CD4-positive, alpha-beta T cell treated with Interleukin-1 beta for 1 hour (primary cell): Measurements from ENCODE around the gene DAAM1.
A peak's percentile ranks its signal among the peaks of the same experiment; 100 is the strongest.

ENCODE experiments used
- DNase-seq, 2 donors: peaks; one replicate each; pipeline ENCODE4 v3.0.0-alpha.2; 2020 to 2022

DAAM1 gene

DNA sequence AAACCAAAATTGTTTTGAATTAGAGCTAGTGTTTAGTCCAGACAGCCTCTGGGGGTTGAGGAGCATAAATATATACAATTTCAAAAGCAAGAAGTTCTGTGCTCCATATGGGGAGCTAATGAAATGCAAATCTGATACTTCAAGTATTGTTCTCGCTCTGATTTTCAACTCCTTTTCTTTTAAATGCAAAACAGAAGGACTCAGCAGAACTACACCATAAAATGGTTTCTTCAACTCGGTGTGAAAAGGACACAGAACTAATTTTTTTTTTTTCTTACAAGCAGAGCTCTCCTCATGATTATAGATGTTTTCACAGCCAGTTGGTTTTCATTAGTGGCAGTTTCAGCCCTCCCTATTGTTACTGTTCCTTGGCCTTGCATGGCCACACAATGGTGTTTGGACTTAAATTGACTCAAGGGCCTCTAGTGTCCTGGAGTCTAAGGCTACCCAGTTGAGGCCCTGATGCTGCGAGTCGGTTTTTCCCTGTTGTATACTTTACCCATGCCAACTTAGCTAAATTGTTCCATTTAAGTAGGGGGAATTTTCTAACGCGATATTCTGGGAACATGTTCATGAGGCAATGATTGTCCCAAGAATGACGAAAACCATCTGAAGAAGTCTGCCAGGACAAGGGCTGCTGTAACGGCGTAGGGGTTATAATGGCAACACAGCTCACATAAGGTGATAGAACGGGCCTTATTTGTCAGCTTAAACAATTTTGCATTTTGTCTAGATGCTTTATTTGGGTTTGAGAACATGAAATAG, 156.4 kb downstream of the DAAM1 start:
- DNase-seq: no peak

DNA sequence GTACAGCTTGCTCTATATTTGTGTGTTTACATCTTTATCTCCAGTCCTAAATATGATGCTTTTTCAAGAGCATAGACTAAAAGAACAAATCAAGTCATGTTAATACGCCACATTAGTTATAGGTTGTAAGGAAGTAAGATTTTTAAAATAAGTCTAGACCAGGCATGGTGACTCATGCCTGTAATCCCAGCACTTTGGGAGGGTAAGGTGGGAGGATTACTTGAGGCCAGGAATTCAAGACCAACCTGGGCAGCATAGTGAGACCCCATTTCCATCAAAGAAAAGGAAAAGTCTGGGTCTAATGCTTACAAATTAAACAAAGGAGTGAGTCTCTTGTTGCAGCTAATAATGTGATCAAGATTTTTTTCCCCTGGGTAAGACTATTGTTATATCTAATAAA, 157.9 kb downstream of the DAAM1 start:
- no peak for DNase-seq

DNA sequence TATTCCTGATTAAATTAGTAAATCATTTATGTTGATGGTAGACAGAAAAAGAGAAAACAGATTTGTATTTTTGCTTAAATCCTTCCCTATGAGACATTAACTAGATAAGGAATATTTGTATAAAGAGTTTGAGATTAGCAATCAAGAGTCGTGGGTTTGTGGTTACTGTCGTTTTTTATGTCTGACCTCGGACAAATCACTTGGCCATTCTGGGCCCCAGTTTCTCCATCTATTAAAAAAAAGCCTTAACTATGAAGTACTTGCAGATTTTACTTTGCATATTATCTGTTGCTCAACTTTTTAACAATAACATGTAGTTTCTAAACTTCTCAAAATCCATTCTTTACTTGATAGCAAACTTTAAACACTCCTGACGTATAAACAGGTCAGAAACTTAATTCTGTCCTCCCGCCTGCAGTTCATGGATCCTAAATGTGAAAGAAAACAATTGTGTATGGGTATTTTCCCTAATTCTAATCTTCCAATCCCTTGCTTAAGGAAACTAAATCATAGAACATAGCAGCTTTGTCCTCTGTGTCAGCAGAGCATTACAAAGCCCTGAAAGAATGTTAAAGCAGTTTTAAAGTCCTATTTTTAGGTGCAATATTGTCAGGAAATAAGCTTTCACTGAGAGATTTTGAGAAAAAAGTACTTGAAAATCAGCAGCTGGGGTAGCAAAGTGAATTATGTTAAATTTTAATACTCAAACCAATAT, 158.5 kb downstream of the DAAM1 start:
- DNase-seq: no peak

DNA sequence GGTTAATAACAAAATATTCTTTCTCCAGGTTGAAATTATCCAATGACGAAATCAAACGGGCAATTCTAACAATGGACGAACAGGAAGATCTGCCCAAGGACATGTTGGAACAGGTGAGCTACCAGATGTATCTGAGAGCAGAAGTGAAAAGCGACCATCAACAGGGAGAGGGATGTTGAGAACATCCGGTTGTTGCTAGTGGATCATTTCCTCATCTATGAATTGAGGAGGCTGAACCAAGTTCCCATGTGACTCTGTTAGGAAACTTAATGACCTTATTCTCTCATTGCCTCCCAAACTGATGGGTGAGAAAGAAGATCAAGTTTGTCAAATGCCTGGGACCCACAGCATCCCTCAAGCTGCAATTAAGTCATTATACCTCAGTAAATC, 159.0 kb downstream of the DAAM1 start:
- DNase-seq: no peak

DNA sequence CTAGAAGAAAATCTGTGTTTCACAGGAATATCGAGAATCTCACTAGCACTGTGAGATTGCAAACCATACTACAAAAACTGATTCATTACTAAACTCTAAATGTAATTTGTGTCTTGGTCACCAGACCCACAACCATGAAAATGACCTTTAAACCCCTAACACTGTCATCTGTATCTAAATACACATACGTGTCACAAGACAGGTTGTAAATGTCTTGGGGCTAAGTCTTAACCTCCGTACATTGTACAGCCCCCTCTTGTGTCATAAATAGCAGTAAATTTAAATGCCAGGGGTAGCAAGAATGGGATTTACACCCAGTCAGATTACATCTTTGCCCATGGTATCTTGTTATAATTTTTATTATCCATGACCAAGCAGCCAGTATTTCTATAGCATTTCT, 159.4 kb downstream of the DAAM1 start:
- DNase-seq: no peak

DNA sequence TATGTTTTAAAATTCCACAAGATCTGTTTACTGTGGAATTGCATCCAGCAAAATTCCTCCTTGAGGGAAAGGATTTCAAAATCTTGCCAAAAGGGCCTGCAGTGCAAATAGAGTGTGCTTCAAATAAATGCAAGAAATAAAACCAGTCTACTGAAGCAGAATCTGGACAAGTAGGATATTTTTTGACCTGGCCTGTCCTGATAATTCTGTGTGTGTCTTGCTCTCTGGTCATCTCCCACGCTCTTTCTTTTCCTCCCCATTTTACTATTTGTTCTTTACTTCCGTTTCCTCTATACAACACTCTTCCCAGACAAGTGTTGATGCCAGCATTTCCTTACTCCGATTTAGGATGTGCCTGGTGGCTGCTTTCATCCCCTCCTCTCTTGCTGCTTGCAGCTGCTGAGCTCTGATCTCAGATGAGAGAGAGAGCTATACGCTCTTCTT, 160.8 kb downstream of the DAAM1 start:
- no peak for DNase-seq

DNA sequence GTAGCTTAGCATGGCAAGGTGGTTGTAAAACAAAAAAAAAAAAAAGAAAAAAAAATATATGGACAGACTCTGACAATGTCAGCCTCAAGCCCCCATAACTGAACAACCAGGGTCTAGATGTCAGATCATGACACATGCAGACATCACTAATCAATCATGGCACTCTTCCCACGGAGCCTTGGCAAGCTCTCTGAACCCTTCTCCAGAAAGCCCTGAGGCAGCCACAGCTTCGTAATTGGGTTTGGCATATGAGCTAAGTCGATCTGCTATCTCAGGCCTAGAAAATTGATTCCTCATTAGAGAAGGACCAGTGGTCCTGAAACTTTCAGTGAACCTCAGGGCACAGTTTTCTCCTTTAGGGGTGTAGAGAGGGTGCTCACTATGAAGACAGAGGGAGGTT, 164.5 kb downstream of the DAAM1 start:
- no peak for DNase-seq

DNA sequence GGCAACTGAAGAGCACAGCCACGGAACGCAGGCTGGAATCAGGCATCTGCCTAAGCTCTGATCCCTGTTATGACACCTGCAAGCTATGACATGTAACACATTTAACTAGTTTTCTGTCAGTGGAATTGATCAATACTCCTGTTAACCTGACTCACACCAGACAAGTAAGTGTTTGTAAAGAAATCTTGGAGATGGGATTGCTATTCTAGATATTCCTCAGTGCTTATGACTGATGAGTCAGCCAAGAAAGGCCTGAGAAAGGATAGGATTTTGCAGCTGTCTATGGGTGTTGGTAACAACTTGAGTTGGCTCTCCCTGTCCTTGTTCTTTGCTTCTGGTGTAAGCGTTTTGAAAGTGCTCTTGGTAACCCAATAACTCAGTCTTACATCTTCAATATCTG, 166.2 kb downstream of the DAAM1 start:
- no peak for DNase-seq

DNA sequence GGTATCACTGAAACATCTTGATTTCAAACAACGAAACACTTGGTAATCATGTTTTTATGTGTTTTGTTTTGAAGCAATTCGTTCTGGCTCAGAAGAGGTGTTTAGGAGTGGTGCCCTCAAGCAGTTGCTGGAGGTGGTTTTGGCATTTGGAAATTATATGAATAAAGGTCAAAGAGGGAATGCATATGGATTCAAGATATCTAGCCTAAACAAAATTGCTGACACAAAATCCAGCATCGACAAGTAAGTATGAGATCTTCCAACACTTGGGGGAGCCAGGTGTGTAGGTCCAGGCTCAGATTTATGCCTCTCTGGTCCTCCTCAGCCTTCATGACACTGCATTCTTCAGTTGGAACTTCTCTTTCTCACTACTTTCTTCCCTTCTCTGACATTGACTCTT, 166.6 kb downstream of the DAAM1 start:
- no peak for DNase-seq

DNA sequence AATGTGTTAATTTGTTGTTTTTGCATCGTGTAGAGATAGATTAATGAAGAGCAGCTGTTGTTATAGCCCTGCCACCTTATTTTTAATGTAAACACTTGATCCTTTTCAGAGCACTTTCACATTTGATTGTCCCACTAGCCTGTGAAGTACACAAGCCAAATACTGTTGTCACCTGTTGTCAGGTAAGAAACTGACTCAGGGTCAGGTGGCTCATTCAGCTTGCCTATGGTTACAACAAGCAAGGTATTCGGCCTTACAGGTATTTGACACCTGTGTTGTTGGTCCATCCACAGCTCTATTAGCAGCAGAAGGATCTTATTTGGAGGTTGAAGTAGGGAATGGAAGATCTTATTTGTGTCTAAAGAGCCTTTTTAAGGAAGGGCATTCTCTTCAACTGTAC, 167.8 kb downstream of the DAAM1 start:
- peak in 1 of 2 donors; percentile 1 for DNase-seq

DNA sequence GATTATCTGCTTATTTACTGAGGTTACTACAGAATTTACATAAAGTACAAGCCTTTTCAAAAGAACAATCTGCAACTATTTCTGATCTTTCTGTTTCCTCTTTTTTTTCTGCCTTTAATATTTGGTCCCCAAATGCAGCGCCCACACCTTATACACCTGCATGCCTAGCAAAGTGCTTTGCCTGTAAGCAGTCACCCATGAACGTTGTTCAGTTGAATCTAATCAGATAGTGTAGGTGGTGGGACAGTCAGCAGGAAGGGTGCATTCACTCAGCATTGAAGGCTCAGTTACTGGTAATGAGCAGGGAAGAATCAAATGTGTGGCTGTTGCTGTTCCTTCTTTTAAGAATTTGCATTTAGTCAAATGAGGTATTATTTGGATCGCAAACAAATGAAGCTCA, 168.3 kb downstream of the DAAM1 start:
- DNase-seq: peak in 1 of 2 donors; percentile 2

DNA sequence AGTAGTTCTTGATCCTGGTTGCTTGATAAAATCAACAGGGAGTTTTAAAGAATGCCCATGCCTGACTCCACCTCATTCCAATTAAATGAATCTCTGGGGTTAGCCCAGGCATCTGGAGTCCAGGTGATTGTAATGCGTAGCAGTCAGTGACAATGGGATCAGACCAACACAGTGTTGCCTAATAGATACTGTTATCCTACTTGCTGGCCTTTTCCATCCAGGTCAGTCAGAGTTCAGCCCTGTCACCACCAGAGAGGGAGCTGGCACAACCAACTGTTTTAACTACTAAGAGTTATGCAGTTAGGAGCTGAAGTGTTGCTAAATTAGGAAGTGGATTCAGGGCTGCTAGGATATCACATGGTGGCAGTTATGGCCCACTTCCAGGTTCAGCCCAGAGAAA, 169.6 kb downstream of the DAAM1 start:
- no peak for DNase-seq

DNA sequence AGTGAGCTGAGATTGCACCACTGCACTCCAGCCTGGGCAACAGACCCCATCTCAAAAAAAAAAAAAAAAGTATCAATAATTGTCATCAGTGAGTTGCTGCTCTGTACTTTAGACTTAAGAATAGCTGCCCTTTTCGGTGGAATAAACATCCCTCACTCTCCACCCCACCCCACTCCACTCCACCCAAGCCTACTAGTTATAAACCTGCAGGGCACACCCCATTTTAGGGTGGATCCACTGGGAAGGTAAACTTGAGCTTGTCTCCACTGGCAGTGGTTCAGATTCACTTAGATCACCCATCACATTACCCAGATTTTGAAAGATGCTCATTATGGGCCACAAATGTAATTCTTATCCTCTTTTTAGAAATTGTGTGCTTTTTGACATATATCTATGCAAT, 170.3 kb downstream of the DAAM1 start:
- DNase-seq: no peak

DNA sequence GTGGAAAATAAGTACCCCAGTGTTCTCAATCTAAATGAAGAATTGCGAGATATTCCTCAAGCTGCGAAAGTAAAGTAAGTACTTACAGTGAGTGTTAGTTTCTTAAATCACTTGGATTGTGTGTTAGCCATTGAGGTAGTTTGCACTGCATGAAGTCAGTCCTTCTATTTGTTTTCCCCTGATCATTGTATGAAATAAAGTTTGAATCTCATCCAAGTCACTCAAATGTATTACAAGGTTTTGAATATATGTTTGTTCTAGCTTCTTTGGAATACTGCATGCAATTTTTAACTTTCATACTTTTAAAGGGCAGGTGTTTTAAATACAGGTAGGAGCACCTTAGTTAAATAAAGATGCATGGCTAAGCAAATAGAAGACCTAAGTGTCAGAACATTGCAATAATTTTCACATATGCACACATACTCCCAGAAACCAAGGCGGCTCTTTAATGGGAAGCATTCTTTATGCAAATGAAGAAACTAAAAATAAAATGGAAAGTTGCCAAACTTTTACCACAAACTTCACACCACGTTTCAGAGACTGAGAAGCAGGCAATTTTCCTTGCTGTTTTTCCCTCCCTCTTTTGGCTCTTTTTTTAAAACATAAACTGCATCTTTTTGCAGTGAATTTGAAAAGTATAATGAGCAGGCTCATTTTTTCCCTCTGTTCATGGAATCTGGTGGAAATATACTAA, 171.1 kb downstream of the DAAM1 start:
- DNase-seq: no peak

DNA sequence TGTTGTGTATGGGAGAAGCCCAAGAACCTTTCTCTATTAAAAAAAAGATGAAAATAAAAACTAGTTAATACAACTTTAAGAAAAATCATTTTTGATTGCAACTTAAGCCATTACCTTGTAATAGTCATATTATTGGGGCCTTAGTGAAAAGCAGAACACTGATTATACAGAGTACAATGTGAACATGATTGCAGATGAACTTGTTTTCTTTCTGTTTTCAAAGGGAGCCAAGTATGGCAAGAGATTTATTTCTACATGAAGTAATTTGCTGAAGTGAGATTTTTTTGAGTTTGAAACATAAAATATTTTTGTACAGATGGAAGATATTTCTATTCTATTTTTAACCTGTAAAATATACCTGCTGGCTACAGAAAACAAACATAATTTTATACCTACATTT, 171.8 kb downstream of the DAAM1 start:
- DNase-seq: no peak

DNA sequence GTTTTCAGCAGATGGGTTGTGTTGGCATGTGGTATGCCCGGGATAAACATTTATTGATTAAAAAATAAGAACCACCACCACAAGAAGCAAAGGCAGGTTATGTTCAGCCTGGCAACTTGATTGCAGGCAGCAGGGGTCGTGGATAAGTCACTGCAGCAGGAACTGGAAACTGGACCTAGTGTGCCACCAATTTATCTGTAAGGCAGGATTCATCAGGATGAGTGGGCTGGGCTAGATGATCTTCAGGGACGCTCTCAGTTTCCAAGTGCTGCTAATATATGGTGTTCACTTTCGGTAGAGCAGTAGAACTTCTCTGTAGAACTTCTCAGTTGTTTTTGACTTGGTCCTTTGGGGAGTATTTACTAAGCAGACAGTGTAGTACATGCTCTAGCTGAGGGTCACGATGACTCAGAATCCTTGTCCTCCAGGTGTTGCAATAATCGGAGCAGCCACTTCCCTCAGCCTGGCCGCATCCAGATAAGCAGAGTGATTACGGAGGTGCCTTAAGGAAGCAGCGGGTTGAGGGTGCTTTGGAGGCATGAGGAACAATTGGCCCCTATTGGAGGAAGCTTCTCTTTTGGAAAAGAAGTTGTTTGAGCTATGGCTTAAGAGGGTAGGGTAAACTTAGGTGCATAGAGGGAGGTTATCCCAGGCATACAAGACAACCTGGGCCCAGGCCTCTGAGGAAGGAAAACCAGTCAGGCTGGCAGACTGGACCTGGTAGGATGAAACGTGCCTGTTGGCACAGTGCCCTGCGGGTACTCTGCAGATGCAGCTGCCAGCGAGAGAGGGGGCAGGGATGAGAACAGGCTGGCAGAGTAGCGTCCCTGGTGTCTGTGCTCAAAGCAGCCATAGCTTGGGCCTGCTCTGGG, 172.7 kb downstream of the DAAM1 start:
- peak in 1 of 2 donors; percentile 29 for DNase-seq

DNA sequence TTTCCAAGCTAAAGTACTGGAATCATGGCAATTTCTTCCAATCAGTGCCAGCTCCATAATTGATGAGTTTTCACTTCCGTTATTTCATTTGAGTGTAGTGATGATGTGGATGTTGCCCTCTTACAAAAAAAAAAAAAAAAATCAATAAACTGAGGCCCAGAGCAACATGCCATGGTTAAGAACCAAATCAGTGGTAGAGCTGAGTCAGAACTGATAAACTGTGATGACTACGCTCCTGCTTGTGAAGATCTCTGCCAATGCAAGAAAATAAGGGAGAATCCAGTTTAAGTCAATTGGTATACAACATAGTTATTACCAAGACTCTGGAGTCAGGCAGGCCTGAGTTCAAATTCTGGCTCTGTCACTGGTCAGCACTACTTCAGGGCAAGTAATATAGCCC, 174.0 kb downstream of the DAAM1 start:
- no peak for DNase-seq

DNA sequence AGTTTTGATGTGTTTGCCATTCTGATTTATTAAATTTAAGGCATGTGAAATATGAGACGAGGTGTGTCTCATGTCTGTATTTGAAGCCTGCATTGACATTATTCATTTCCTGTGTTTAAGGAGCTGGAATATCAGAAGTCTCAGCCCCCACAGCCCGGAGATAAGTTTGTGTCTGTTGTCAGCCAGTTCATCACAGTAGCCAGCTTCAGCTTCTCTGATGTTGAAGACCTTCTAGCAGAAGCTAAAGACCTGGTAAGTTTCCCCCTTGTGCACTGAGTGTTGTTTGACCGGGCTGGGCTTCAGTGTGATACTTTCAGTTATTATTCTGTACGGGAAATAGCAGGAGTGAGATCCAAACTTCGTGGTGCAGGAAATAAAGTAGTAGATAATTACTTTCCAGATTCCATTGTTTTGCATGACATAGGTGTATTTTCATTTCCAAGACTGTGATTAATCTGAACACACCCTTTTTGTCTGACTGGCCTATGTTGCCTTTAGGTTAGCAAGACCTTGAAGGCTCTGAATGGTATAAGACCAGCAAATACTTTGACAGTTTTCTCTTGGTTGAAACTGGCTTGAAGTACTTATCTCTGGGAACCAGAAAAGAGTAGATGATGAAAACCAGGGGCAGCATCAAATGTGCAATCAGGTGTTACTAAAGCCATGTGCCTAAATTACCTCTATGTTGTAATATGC, 175.2 kb downstream of the DAAM1 start:
- DNase-seq: no peak

DNA sequence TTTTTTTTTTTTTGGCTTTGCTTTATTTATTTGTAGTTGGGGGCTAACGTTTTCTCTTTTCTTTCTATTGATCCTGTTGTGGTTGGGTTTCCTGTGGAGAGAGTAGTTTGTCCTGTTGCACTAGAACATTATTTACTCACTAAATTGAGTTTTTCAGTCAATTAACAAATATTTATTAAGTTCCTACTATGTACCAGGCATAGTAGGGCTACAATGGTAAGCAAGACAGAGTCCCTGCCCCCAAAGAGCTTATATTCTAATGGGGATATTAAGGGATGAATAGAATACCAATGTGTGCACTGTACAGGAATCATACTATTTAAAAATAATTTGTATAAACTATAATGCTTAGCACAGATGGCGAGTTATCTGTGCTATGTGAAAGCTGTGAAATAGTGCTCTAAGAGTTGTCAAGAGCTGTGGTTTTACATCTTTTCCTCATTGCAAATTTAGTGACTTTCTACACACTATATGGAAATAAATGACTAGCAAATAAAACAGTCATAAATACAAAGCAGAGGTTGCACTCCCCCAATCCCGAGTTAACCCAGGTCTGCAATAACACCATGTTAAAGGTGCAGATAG, 181.8 kb downstream of the DAAM1 start:
- no peak for DNase-seq

DNA sequence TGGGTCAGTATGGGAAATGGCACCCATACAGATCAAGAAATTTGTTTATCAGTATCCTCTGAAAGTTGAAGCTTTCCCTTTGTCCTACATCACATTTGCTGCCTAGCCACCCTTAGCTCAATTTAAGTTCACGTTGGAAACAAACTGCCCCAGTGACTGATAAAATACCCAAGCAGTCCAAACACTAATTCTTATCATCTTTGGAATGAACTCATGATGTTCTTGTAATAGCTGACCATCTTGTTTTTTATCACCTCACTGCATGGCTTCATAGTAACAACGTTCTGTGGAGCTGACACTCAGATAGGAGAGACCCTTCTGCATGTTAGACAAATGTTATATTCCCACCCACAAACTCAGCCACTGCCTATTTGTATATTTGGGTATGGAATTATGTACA, 183.3 kb downstream of the DAAM1 start:
- DNase-seq: no peak

DNA sequence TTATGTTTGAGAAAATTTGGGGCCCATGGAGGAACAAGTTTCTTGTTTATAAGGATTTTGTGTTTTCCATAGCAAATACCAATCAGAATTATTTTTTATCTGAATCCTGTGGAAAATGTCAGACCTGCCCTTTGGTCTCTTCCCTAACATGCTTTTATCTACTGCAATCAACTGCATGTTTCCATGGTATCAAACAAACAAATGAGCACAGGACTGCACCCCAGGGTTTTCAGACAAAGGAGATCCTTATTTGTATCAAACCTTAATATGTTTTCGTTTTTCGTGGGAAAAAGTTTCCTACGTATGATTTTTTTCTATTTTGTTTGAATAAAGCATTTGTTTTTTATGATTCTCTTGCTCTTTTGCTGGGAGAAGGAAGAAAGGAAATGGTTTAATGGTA, 185.6 kb downstream of the DAAM1 start:
- DNase-seq: no peak

DNA sequence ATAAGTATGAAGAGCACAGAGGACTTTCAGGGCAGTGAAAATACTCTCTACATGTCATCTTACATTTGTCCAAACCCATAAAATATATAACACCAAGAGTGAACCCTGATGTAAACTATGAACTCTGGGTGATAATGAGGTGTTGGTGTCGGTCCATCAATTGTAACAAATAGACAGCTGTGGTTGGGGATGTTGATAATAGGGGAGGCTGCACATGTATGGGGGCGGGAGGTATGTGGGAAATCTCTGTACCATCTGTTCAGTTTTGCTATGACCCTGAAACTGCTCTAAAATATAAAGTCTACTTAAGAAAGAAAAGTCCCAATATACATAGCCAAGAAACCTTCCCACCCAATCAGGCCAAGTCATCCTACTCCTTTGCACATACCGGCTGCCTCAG, 188.2 kb downstream of the DAAM1 start:
- DNase-seq: no peak
